Ishikawa (cell line): ENCODE measurements around the gene ARID3A.

Experiments used
- CEBPB ChIP-seq: IDR thresholded peaks from 2 replicates; pipeline ENCODE4 v1.6.1; 2012
- CREB1 ChIP-seq: IDR thresholded peaks from 2 replicates; pipeline ENCODE4 v1.6.1; 2012; ENCODE audit warnings: low read depth
- EGR1 ChIP-seq: IDR thresholded peaks from 2 replicates; pipeline ENCODE4 v1.6.1; 2012
- EP300 ChIP-seq: IDR thresholded peaks from 2 replicates; pipeline ENCODE4 v1.6.1; 2012; ENCODE audit warnings: borderline replicate concordance
- FOXM1 ChIP-seq: IDR thresholded peaks from 2 replicates; pipeline ENCODE4 v1.6.1; 2012; ENCODE audit warnings: low read depth, borderline replicate concordance
- NFIC ChIP-seq: IDR thresholded peaks from 2 replicates; pipeline ENCODE4 v1.6.1; 2012
- RAD21 ChIP-seq: IDR thresholded peaks from 2 replicates; pipeline ENCODE4 v1.6.1; 2012; ENCODE audit warnings: low read depth
- TAF1 ChIP-seq: IDR thresholded peaks from 2 replicates; pipeline ENCODE4 v1.6.1; 2012; ENCODE audit warnings: low read depth, mild to moderate bottlenecking
- TCF12 ChIP-seq: IDR thresholded peaks from 2 replicates; pipeline ENCODE4 v1.6.1; 2012; ENCODE audit warnings: low read depth
- TEAD4 ChIP-seq: IDR thresholded peaks from 2 replicates; pipeline ENCODE4 v1.6.1; 2012
- YY1 ChIP-seq: IDR thresholded peaks from 2 replicates; pipeline ENCODE4 v1.6.1; 2012; ENCODE audit warnings: low read depth
- ZBTB7A ChIP-seq: IDR thresholded peaks from 2 replicates; pipeline ENCODE4 v1.6.1; 2012; ENCODE audit warnings: low read depth
- TF ChIP-seq, protein P1 (sequence below): IDR thresholded peaks from 2 replicates; pipeline ENCODE4 v1.6.1; 2012
- TF ChIP-seq, protein P2 (sequence below): IDR thresholded peaks from 2 replicates; pipeline ENCODE4 v1.6.1; 2012
- TF ChIP-seq, protein P3 (sequence below): IDR thresholded peaks from 2 replicates; pipeline ENCODE4 v1.6.1; 2012; ENCODE audit warnings: low read depth, mild to moderate bottlenecking

Gene ARID3A

DNA sequence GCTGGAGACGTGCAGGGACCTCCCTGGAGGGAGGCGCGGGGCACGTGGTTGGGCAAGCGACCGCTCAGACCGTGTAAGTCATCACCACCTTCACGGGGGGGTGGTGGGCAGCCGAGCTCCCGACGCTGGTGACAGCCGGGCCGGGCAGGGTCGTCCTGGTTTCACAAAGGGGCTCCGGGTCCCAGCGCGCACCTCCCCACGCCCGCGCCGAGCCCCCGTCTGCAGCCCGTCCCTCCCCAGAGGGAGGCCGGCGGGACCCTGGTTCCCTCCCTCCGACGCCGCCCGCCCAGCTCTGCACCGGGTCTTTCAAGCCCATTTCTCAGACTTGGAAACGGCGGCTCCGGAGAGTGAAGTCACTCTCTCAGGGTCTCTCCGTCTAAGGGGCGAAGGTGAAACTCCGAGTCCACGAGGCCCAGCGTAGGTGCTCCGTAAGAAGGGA is 729 bp upstream of the ARID3A start:
- TF ChIP-seq, protein P1, sequence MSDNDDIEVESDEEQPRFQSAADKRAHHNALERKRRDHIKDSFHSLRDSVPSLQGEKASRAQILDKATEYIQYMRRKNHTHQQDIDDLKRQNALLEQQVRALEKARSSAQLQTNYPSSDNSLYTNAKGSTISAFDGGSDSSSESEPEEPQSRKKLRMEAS: peak; percentile 86
- TF ChIP-seq TEAD4: no peak
- TF ChIP-seq, protein P2, sequence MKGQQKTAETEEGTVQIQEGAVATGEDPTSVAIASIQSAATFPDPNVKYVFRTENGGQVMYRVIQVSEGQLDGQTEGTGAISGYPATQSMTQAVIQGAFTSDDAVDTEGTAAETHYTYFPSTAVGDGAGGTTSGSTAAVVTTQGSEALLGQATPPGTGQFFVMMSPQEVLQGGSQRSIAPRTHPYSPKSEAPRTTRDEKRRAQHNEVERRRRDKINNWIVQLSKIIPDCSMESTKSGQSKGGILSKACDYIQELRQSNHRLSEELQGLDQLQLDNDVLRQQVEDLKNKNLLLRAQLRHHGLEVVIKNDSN: peak; percentile 76
- no peak; the same call in 1 of the 2 replicates for TF ChIP-seq ZBTB7A

DNA sequence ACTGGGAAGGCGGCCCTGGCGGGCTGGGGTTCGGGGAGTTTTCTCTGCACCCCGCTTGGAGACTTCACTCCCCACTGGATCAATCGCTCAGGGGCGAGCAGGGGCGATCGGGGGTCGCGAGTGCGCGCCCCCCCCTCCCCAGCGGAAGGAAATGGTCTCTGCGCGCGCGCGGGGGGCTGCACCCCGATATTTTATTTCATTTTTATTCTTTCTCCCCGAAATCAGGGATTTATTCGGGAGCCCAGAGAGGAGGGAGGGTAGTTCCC is 421 bp downstream of the ARID3A start:
- TF ChIP-seq ZBTB7A (peak; percentile 87), FOXM1 (no peak)

DNA sequence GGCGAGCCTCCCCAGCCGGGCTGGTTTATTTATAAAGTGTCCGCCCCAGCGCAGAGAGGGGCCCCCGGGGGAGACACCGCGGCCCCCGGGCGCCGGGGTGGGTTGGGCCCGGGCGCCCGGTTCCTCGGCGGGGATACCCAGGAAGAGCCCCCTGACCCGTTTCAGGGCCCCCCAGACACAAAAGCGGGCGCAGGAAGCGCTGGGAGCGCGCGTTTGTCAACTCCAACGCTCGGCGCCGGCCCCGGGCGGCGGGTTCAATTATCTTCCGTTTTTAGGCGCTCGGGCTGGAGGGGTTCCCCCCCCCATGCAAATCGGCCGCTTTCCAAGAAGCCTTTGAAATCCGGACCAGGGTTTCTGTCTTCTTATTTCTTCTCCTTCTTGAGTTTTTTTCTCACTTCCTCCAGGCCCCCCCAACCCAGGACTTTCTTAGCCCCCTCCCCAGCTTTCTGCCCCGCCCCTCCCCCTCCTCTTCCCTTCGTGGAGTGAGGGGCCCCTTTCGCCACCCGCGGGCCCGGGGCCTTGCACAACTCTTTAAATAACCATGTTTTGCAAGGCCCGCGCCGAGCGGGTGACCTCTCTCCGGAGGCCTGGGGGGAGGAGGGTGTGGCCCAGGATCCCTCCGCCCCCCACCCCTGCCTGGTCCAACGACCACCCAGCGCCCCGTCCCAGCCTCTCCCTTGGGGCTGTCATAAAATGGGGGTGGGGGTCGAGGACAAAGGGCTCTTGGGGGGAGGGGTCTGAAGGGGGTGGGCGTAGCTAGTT is 935 bp downstream of the ARID3A start:
- TF ChIP-seq ZBTB7A (no peak), CEBPB (peak; percentile 32; the same call in 1 of the 2 replicates), TEAD4 (no peak), EP300 (no peak), TCF12 (peak; percentile 29; the same call in 1 of the 2 replicates)
- TF ChIP-seq, protein P1: no peak

DNA sequence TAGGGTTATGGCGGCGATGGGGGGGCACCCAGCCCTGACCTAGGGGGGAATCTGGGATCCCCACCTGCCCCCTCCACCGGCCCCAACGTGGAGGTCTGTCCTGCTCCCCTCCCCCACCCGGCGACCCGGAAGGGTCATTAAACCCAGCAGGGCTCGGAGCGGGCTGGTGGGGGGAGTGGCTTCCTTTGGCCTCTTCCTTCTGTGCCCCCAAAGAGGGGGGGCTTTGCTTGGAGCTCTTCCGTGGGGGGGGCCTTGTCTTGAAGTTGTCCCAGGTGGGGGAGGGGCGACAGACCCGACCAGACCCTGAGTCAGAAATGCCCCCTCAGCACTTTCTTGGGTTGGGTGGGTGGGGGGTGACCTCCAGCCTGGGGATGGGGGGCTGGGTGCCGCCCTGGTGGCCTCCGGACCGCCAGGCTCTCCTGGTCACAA is 1.5 kb downstream of the ARID3A start:
- TF ChIP-seq YY1 (no peak), ZBTB7A (0 out of 2 replicates have a peak, but pooled peaks have one; percentile 60)

DNA sequence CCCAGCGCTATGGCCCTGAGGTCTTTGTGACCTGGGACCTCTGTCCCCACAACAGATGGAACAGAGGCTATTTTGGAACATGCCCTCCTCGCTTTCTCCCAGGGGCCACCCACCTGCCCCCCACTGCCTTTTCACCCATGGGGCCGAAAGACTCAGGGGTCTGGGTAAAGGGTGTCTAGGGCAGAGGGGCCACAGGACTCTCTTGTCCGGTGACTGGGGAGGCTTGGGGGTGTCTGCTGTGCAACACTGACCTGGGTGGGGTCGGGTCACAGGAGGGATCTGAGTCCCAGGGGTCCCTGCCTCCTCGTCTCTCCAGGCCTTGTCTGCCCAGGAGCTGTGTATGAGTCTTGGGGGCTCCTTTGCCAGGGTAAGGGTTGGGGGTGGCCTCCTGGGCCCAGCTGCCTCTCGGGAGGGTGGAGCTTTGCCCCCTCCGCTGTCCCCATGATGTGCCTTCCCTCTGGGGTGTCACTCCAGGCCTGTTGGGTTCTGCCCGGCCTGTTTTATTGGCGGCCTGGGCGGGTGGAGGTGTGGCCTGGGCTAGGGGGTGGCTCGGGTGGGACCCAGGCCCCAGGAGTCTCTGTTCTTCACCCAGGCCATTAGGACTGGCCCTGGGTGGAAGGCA is 2.1 kb downstream of the ARID3A start:
- TF ChIP-seq TCF12 (no peak), TEAD4 (no peak), CEBPB (no peak), FOXM1 (no peak), CREB1 (no peak), EGR1 (no peak), NFIC (no peak), RAD21 (no peak), TAF1 (no peak), YY1 (no peak), EP300 (no peak), ZBTB7A (no peak)
- TF ChIP-seq, protein P1: no peak
- TF ChIP-seq, protein P2: no peak
- TF ChIP-seq, protein P3, sequence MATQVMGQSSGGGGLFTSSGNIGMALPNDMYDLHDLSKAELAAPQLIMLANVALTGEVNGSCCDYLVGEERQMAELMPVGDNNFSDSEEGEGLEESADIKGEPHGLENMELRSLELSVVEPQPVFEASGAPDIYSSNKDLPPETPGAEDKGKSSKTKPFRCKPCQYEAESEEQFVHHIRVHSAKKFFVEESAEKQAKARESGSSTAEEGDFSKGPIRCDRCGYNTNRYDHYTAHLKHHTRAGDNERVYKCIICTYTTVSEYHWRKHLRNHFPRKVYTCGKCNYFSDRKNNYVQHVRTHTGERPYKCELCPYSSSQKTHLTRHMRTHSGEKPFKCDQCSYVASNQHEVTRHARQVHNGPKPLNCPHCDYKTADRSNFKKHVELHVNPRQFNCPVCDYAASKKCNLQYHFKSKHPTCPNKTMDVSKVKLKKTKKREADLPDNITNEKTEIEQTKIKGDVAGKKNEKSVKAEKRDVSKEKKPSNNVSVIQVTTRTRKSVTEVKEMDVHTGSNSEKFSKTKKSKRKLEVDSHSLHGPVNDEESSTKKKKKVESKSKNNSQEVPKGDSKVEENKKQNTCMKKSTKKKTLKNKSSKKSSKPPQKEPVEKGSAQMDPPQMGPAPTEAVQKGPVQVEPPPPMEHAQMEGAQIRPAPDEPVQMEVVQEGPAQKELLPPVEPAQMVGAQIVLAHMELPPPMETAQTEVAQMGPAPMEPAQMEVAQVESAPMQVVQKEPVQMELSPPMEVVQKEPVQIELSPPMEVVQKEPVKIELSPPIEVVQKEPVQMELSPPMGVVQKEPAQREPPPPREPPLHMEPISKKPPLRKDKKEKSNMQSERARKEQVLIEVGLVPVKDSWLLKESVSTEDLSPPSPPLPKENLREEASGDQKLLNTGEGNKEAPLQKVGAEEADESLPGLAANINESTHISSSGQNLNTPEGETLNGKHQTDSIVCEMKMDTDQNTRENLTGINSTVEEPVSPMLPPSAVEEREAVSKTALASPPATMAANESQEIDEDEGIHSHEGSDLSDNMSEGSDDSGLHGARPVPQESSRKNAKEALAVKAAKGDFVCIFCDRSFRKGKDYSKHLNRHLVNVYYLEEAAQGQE: no peak

DNA sequence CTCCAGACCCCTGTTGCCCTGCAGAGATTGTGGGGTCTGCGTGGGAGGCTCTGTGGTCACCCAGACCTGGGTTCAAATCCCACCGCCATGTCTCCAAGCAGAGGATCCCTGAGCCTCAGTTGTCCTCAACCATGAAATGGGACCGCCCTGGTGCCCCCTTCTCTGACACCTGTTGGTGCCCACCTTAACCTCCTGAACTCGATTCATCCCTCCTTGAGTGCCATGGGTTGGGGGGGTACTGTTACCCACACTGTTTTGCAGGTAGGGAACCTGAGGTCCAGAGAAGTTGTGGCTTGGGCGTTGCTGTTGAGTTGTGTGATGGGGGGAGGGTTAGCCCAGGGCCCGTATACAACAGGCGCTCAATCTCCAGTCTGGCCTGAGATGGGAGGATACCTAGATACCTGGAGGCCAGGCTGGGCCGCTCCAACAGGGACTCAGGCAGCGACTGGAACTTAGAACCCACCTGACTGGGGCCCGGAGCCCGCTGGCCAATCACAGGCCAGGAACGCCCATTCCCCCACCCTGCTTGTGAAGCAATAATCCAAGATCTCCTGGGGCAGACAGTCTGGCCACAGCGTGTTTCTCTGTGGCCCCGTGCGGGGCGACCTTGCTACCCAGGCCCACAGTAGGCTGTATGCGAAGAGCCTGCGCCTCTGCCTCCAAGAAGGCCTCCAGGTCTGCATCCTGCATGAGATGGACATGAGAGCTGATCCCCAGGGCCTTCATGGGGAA is 2.8 kb downstream of the ARID3A start:
- TF ChIP-seq TEAD4 (no peak), ZBTB7A (peak; percentile 54), FOXM1 (no peak), TAF1 (no peak), CEBPB (peak; percentile 92)
- TF ChIP-seq, protein P2: peak; percentile 64

DNA sequence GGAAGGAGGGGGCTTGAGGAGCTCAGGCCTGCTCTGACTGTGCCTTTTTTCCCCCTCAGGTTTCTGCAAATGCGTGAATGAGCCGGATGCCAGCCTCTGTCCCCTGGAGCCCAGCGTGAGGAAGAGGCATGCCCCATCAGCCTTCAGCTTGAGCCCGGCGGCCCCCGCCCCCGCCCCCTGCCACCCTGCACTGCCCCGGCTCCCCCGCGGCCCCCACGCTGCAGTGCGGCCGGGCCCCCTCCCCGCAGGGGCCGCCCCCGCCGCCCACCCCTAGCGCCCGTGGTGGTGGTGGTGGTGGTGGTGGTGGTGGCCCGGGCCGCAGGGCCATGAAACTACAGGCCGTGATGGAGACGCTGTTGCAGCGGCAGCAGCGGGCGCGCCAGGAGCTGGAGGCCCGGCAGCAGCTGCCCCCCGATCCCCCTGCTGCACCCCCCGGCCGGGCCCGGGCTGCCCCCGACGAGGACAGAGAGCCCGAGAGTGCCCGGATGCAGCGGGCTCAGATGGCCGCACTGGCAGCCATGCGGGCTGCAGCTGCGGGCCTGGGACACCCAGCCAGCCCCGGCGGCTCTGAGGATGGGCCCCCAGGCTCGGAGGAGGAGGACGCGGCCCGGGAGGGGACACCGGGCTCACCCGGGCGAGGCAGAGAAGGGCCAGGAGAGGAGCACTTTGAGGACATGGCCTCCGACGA is 3.5 kb downstream of the ARID3A start:
- TF ChIP-seq YY1 (no peak), NFIC (no peak), TEAD4 (no peak), FOXM1 (no peak), EP300 (no peak), ZBTB7A (no peak), CREB1 (no peak), RAD21 (no peak)
- TF ChIP-seq, protein P3: no peak
- TF ChIP-seq, protein P2: no peak
- TF ChIP-seq, protein P1: no peak
